Activated B cell treated with CpG ODN at 0.5 μM for 24 hours (primary cell): ENCODE results near the gene LIG3. TPM values are rescaled to one million over a fixed set of nuclear protein-coding genes. Genes with fewer than 3 reads are reported as not detected.
"Not testable (repeated sequence)": the region's sequence is repeated elsewhere in the genome, so short reads cannot be mapped to it uniquely, and the experiment has no call there.

Experiments
- ATAC-seq: fragments of 200-7000 bp; cut with Tn5 transposase; one replicate; pipeline ENCODE4 v1.10.0; 2021; ENCODE audit warnings: low read depth, mild to moderate bottlenecking, moderate library complexity
- CTCF ChIA-PET: fragments of 350-600 bp; sonication (Branson Sonifier 250); formaldehyde crosslinking; loops from one replicate; lab custom pipeline; 2021; ENCODE audit warnings: antibody characterized with exemption; lab: Charles Lee
- POLR2A ChIA-PET: fragments of 350-600 bp; sonication (Branson Sonifier 250); formaldehyde crosslinking; loops from one replicate; lab custom pipeline; 2021; ENCODE audit warnings: antibody characterized with exemption; lab: Charles Lee
- DNase-seq: peaks from one replicate; pipeline ENCODE4 v3.0.0; 2022
- H3K27ac Mint-ChIP-seq: one replicate; pipeline ENCODE4 v1.8.0; 2020; ENCODE audit warnings: mixed read lengths
- H3K27me3 Mint-ChIP-seq: one replicate; pipeline ENCODE4 v1.8.0; 2021; ENCODE audit warnings: mixed read lengths
- H3K36me3 Mint-ChIP-seq: one replicate; pipeline ENCODE4 v1.8.0; 2021; ENCODE audit warnings: low read depth, mixed read lengths
- H3K4me1 Mint-ChIP-seq: one replicate; pipeline ENCODE4 v1.8.0; 2021; ENCODE audit warnings: mixed read lengths
- H3K4me3 Mint-ChIP-seq: one replicate; pipeline ENCODE4 v1.8.0; 2020; ENCODE audit warnings: mild to moderate bottlenecking, mixed read lengths
- H3K9me3 Mint-ChIP-seq: one replicate; pipeline ENCODE4 v1.8.0; 2020; ENCODE audit warnings: mixed read lengths
- intact Hi-C: fragments of 100-400 bp; cut with micrococcal nuclease; formaldehyde crosslinking; loops from one replicate; pipeline ENCODE4 v1.15.1; 2024
- total RNA-seq: library from RNA; stranded (reverse); gene quantifications from 2 replicates; pipeline ENCODE4 v1.2.3, GENCODE V29; 2022
- TF ChIP-seq, protein P1 (sequence below): fragments of 200-600 bp; IDR thresholded peaks from one replicate; pipeline ENCODE4 v1.8.0; 2022; ENCODE audit warnings: antibody characterized with exemption, mild to moderate bottlenecking

LIG3 gene
- total RNA-seq, 1 donor from 2014 or later = 42.4 TPM

DNA sequence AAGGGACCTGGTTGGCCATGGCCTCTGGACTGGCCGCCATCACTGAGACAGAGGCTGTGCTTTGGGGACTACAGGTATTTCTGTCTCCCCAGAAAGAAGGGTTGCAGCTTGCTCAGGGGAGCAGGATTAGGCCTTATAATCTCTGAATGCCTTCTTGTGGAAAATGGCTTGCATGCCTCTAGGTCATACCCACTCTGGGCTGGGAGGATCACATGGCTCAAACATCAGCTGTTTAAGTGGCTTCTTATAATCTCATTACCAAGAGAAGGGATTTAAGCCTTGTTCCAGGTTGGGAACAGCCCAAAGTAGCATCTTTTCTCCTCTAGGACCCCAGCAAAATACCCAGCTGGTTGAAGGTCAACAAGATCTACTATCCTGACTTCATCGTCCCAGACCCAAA lies 19.1 kb downstream of the LIG3 start:
- Mint-ChIP-seq H3K4me1 (peaks cover 4% of the 10 kb centered on the region), H3K27ac (no peak overlapping the region), H3K9me3 (no peaks in the 10 kb centered on the region), H3K27me3 (no peaks in the 10 kb centered on the region), H3K36me3 (peaks cover 77% of the 10 kb centered on the region), H3K4me3 (no peak overlapping the region)
- no peak for DNase-seq
- no peak for ATAC-seq
- intact Hi-C loops = loop anchor here (2.0 to 5.0 kb wide), 3 partner anchors 48 to 541 kb away; no protein-coding TSS in a partner anchor
- ChIA-PET CTCF (interaction anchor here (0.9 to 4.5 kb wide), 7 partner anchors 23 to 120 kb away, joined by 3 to 53 read pairs (median 5); partner anchors contain the start of genes RAD51D and RFFL), POLR2A (interaction anchor here (0.8 to 1.7 kb wide), 3 partner anchors 64 to 94 kb away, joined by 3 to 6 read pairs (median 3); partner anchors contain the start of gene RFFL)
- TF ChIP-seq, protein P1, sequence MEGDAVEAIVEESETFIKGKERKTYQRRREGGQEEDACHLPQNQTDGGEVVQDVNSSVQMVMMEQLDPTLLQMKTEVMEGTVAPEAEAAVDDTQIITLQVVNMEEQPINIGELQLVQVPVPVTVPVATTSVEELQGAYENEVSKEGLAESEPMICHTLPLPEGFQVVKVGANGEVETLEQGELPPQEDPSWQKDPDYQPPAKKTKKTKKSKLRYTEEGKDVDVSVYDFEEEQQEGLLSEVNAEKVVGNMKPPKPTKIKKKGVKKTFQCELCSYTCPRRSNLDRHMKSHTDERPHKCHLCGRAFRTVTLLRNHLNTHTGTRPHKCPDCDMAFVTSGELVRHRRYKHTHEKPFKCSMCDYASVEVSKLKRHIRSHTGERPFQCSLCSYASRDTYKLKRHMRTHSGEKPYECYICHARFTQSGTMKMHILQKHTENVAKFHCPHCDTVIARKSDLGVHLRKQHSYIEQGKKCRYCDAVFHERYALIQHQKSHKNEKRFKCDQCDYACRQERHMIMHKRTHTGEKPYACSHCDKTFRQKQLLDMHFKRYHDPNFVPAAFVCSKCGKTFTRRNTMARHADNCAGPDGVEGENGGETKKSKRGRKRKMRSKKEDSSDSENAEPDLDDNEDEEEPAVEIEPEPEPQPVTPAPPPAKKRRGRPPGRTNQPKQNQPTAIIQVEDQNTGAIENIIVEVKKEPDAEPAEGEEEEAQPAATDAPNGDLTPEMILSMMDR = no peak

GRCh38 chr17:35000965-35001364 lies 20.7 kb downstream of the LIG3 start:
- ChIA-PET CTCF (interaction anchor here (0.9 to 2.5 kb wide), 2 partner anchors 89 to 121 kb away, joined by 4 to 16 read pairs; partner anchors contain the start of gene FNDC8), POLR2A (interaction anchor here (0.6 kb wide), 1 partner anchor 40 kb away, joined by 3 read pairs; the partner anchor contains the start of gene CCT6B)
- H3K27me3 Mint-ChIP-seq, H3K4me1 Mint-ChIP-seq, intact Hi-C loops, ATAC-seq, H3K4me3 Mint-ChIP-seq, DNase-seq, H3K9me3 Mint-ChIP-seq, H3K27ac Mint-ChIP-seq: not testable (repeated sequence)
- peaks cover 72% of the 10 kb centered on the region for H3K36me3 Mint-ChIP-seq

GRCh38 chr17:35001549-35001948 lies 21.2 kb downstream of the LIG3 start:
- H3K27ac Mint-ChIP-seq = no peak overlapping the region
- H3K4me3 Mint-ChIP-seq = no peak overlapping the region
- H3K36me3 Mint-ChIP-seq = peaks cover 67% of the 10 kb centered on the region
- H3K4me1 Mint-ChIP-seq = peaks cover 4% of the 10 kb centered on the region
- DNase-seq (no peak), ATAC-seq (no peak)
- H3K9me3 Mint-ChIP-seq = no peaks in the 10 kb centered on the region
- ChIA-PET CTCF (interaction anchor here (1.9 kb wide), 1 partner anchor 118 kb away, joined by 5 read pairs; the partner anchor contains the start of gene RAD51D), POLR2A (no interaction called here)
- TF ChIP-seq, protein P1 = no peak
- no peaks in the 10 kb centered on the region for H3K27me3 Mint-ChIP-seq
- intact Hi-C loops = no loop called here

GRCh38 chr17:35002876-35003551 lies 22.7 kb downstream of the LIG3 start:
- ChIA-PET POLR2A (no interaction called here), CTCF (interaction anchor here (1.9 kb wide), 1 partner anchor 117 kb away, joined by 5 read pairs; the partner anchor contains the start of gene RAD51D)
- Mint-ChIP-seq H3K4me3 (no peak overlapping the region), H3K36me3 (peaks cover 70% of the 10 kb centered on the region), H3K27me3 (no peaks in the 10 kb centered on the region), H3K4me1 (peaks cover 4% of the 10 kb centered on the region), H3K9me3 (no peaks in the 10 kb centered on the region), H3K27ac (no peak overlapping the region)
- intact Hi-C loops = no loop called here
- ATAC-seq (no peak), DNase-seq (no peak)
- TF ChIP-seq, protein P1 = no peak

DNA sequence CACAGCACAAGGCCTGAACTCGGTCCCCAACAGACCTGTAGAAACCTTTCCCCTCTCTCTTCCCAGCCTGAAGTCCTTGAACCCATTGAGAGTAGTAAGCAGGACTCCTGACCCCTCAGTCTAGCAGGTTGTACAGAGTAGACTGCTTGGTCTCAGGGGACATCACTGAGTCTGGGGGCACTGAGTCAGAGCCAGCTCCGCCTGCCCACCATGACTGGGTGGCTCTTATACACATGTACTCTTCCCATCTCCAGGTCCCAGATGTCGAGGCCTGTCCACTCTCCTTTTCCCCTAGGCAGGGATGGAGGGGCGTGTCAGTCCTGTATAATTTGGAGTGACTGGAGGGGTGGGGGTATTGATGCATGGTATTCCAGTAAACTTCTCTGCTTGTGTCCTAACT lies 23.5 kb downstream of the LIG3 start:
- Mint-ChIP-seq H3K27me3 (no peaks in the 10 kb centered on the region), H3K9me3 (no peaks in the 10 kb centered on the region), H3K36me3 (peaks cover 68% of the 10 kb centered on the region), H3K4me1 (no peaks in the 10 kb centered on the region), H3K27ac (no peak overlapping the region), H3K4me3 (no peak overlapping the region)
- ATAC-seq = no peak
- TF ChIP-seq, protein P1 = no peak
- no peak for DNase-seq
- CTCF ChIA-PET = no interaction called here
- intact Hi-C loops = no loop called here
- POLR2A ChIA-PET = no interaction called here
